IMR-90 (cell line): ENCODE results near the gene PHEX.

Experiments
- CEBPB ChIP-seq: IDR thresholded peaks from 2 replicates; pipeline ENCODE4 v1.6.1; 2012; ENCODE audit warnings: low read depth, low read length, improper control_type of control experiment
- CHD1 ChIP-seq: IDR thresholded peaks from 2 replicates; pipeline ENCODE4 v1.6.1; 2012; ENCODE audit warnings: low read depth, low read length, improper control_type of control experiment
- MAFK ChIP-seq: IDR thresholded peaks from 2 replicates; pipeline ENCODE4 v1.6.1; 2012; ENCODE audit warnings: low read depth, low read length, improper control_type of control experiment
- NFE2L2 ChIP-seq: fragments of 150-350 bp; IDR thresholded peaks from 2 replicates; pipeline ENCODE4 v1.6.1; 2016; ENCODE audit warnings: low read depth, mild to moderate bottlenecking, low read length
- POLR2A ChIP-seq: IDR thresholded peaks from 2 replicates; pipeline ENCODE4 v1.6.1; 2012; ENCODE audit warnings: mild to moderate bottlenecking, low read depth, low read length
- RAD21 ChIP-seq: IDR thresholded peaks from 2 replicates; pipeline ENCODE4 v1.6.1; 2012; ENCODE audit warnings: low read length, improper control_type of control experiment
- RCOR1 ChIP-seq: IDR thresholded peaks from 2 replicates; pipeline ENCODE4 v1.6.1; 2012; ENCODE audit warnings: mild to moderate bottlenecking, low read length, improper control_type of control experiment; ENCODE audit not compliant: insufficient replicate concordance
- RFX5 ChIP-seq: IDR thresholded peaks from 2 replicates; pipeline ENCODE4 v1.8.0; 2012; ENCODE audit warnings: low read depth, mild to moderate bottlenecking, low read length, moderate library complexity
- TF ChIP-seq, protein P1 (sequence below): conservative IDR thresholded peaks from 2 replicates; pipeline ENCODE4 v1.5.1; 2012; ENCODE audit warnings: mild to moderate bottlenecking, low read depth, low read length, improper control_type of control experiment

DNA sequence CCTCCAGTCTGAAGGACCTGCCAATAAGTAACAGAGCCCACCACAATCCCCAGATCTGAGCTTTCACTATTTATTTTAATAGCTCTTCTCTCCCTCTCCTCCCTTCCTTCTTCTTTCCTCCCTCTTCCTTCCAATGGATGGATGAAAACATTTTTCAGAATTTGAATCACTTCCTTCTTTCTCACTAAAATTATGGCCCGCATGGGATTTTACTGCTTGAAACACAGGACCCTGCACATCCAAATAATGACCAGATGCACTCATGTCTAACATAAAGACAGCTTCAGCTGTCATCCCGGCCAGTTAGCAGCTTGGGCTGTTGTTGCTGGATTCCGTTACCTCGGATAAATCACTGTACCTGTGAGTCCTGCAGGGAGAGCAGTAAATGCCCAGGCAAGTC, 5.4 kb upstream of the PHEX start:
- TF ChIP-seq, protein P1, sequence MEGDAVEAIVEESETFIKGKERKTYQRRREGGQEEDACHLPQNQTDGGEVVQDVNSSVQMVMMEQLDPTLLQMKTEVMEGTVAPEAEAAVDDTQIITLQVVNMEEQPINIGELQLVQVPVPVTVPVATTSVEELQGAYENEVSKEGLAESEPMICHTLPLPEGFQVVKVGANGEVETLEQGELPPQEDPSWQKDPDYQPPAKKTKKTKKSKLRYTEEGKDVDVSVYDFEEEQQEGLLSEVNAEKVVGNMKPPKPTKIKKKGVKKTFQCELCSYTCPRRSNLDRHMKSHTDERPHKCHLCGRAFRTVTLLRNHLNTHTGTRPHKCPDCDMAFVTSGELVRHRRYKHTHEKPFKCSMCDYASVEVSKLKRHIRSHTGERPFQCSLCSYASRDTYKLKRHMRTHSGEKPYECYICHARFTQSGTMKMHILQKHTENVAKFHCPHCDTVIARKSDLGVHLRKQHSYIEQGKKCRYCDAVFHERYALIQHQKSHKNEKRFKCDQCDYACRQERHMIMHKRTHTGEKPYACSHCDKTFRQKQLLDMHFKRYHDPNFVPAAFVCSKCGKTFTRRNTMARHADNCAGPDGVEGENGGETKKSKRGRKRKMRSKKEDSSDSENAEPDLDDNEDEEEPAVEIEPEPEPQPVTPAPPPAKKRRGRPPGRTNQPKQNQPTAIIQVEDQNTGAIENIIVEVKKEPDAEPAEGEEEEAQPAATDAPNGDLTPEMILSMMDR: no peak
- TF ChIP-seq CHD1: no peak
- TF ChIP-seq MAFK: no peak
- no peak for TF ChIP-seq POLR2A
- no peak for TF ChIP-seq RCOR1
- no peak for TF ChIP-seq RFX5
- TF ChIP-seq RAD21: no peak
- no peak for TF ChIP-seq NFE2L2
- no peak for TF ChIP-seq CEBPB
